Mesenchymal stem cell (in vitro differentiated cells and primary cell): ENCODE results near the gene CORO2B.

ENCODE experiments used
- DNase-seq: peaks from one replicate; pipeline ENCODE4 v3.0.0-alpha.2; 2013
- H2AFZ ChIP-seq: one replicate; pipeline ENCODE4 v1.6.1; 2013; ENCODE audit warnings: low read depth, mild to moderate bottlenecking, control low read depth, inconsistent platforms, low read length, moderate library complexity
- H2AK5ac ChIP-seq: 2 replicates; pipeline ENCODE4 v1.6.1; 2013; ENCODE audit warnings: low read length, moderate library complexity, mild to moderate bottlenecking, inconsistent platforms; ENCODE audit not compliant: severe bottlenecking
- H2BK120ac ChIP-seq: one replicate; pipeline ENCODE4 v1.6.1; 2013; ENCODE audit warnings: low read depth, mild to moderate bottlenecking, inconsistent platforms, low read length, moderate library complexity
- H2BK12ac ChIP-seq, 2 experiments: one replicate each; pipeline ENCODE4 v1.6.1; 2013; ENCODE audit warnings: inconsistent platforms in 2 of 2, low read length in 2 of 2, mild to moderate bottlenecking in 2 of 2, moderate library complexity in 2 of 2, control low read depth in 1 of 2
- H2BK15ac ChIP-seq: one replicate; pipeline ENCODE4 v1.6.1; 2013; ENCODE audit warnings: mild to moderate bottlenecking, low read depth, inconsistent platforms; ENCODE audit not compliant: poor library complexity, severe bottlenecking
- H2BK5ac ChIP-seq: 2 replicates; pipeline ENCODE4 v1.6.1; 2013; ENCODE audit warnings: low read depth, mild to moderate bottlenecking, low read length, control low read depth, inconsistent platforms; ENCODE audit not compliant: poor library complexity, severe bottlenecking
- H3K14ac ChIP-seq, 2 experiments: one replicate each; pipeline ENCODE4 v1.6.1; 2013; ENCODE audit warnings: inconsistent platforms in 2 of 2, low read length in 2 of 2, control low read depth in 1 of 2, mild to moderate bottlenecking in 1 of 2, moderate library complexity in 1 of 2
- H3K18ac ChIP-seq, 2 experiments: one replicate each; pipeline ENCODE4 v1.6.1; 2013; ENCODE audit warnings: inconsistent platforms in 2 of 2, low read length in 2 of 2, control low read depth in 1 of 2, low read depth in 1 of 2, mild to moderate bottlenecking in 1 of 2
- H3K23ac ChIP-seq, 2 experiments: one replicate each; pipeline ENCODE4 v1.6.1; 2013; ENCODE audit warnings: inconsistent platforms in 2 of 2, low read length in 2 of 2, mild to moderate bottlenecking in 2 of 2, moderate library complexity in 2 of 2, control low read depth in 1 of 2
- H3K27ac ChIP-seq: 2 replicates; pipeline ENCODE4 v1.5.1; 2013; ENCODE audit warnings: mild to moderate bottlenecking, moderate library complexity, low read length, control low read depth, inconsistent platforms; ENCODE audit not compliant: poor library complexity, severe bottlenecking
- H3K27me3 ChIP-seq, 2 experiments: 2 replicates each; pipeline versions ENCODE4 v1.6.1 to v1.7.0; 2013; ENCODE audit warnings: low read length in 2 of 2, mild to moderate bottlenecking in 2 of 2, moderate library complexity in 2 of 2, control low read depth in 1 of 2, inconsistent platforms in 1 of 2; ENCODE audit not compliant: control insufficient read depth in 1 of 2, insufficient read depth in 1 of 2
- H3K36me3 ChIP-seq, 2 experiments: 2 replicates each; pipeline versions ENCODE4 v1.6.1 to v1.7.0; 2013; ENCODE audit warnings: low read length in 2 of 2, control low read depth in 1 of 2, inconsistent platforms in 1 of 2, low read depth in 1 of 2, mild to moderate bottlenecking in 1 of 2; ENCODE audit not compliant: insufficient read depth in 2 of 2, control insufficient read depth in 1 of 2
- H3K4ac ChIP-seq, 2 experiments: one replicate each; pipeline ENCODE4 v1.6.1; 2013; ENCODE audit warnings: inconsistent platforms in 2 of 2, low read length in 2 of 2, mild to moderate bottlenecking in 2 of 2, moderate library complexity in 2 of 2, control low read depth in 1 of 2, low read depth in 1 of 2
- H3K4me1 ChIP-seq: 2 replicates; pipeline ENCODE4 v1.6.1; 2013; ENCODE audit warnings: low read depth, low read length, control low read depth; ENCODE audit not compliant: control insufficient read depth, insufficient read depth
- H3K4me2 ChIP-seq: 2 replicates; pipeline ENCODE4 v1.6.1; 2013; ENCODE audit warnings: low read length, mild to moderate bottlenecking, inconsistent platforms; ENCODE audit not compliant: poor library complexity, severe bottlenecking
- H3K4me3 ChIP-seq, 2 experiments: 2 replicates each; pipeline versions ENCODE4 v1.5.1 to v1.7.0; 2013; ENCODE audit warnings: low read length in 2 of 2, mild to moderate bottlenecking in 2 of 2, control low read depth in 1 of 2, low read depth in 1 of 2; ENCODE audit not compliant: insufficient read depth in 1 of 2
- H3K79me1 ChIP-seq: replicated peaks from 2 replicates; pipeline ENCODE4 v1.6.1; 2013; ENCODE audit warnings: mild to moderate bottlenecking, control low read depth, low read length, inconsistent platforms; ENCODE audit not compliant: poor library complexity, severe bottlenecking
- H3K9ac ChIP-seq: 2 replicates; pipeline ENCODE4 v1.7.0; 2013; ENCODE audit warnings: mild to moderate bottlenecking, low read length, moderate library complexity
- H3K9me3 ChIP-seq: 2 replicates; pipeline ENCODE4 v1.7.0; 2013; ENCODE audit warnings: mild to moderate bottlenecking, low read length; ENCODE audit not compliant: control insufficient read depth
- H4K8ac ChIP-seq: one replicate; pipeline ENCODE4 v1.6.1; 2013; ENCODE audit warnings: inconsistent platforms, mild to moderate bottlenecking, low read length, moderate library complexity
- H4K91ac ChIP-seq: one replicate; pipeline ENCODE4 v1.6.1; 2013; ENCODE audit warnings: mild to moderate bottlenecking, low read length, inconsistent platforms
- WGBS: methylation state at CpG from one replicate; pipeline ENCODE4 v1.1.7; 2013; ENCODE audit warnings: mixed read lengths; 5-methylcytosine and 5-hydroxymethylcytosine counted together

CORO2B gene

DNA sequence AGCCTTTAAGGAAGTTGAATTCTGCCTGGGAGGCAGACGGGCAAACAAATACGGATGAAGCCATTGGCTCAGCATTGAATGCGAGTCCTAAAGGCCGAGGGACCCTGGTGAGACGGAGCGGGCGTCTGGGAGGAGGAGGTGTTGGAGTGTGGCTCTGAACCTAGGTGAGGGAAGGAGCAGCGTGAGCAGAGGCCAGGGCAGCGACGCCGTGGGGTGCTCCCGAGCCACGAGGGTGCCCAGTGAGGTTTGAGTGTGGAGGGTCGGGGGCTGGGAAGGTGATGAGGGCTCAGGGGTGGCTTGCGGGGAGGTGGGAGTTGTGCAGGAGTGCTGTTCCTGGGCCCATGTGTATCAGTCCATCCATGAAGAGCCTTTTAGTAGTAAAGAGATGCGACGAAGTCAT lies 17.0 kb downstream of the CORO2B start:
- Histone ChIP-seq H4K8ac (peak overlapping the region; percentile 21), H2AK5ac (no peak overlapping the region), H3K4me1 (peaks cover 45% of the 10 kb centered on the region), H3K79me1 (peaks cover 35% of the 10 kb centered on the region), H3K36me3 (peaks cover 0 to 3% of the 10 kb centered on the region in 2 experiments), H2BK15ac (no peak overlapping the region), H3K14ac (no peak overlapping the region), H4K91ac (no peak overlapping the region), H3K4me2 (no peak overlapping the region), H2AFZ (no peak overlapping the region), H3K27me3 (no peaks in the 10 kb centered on the region), H3K9ac (no peak overlapping the region), H2BK12ac (no peak overlapping the region), H2BK120ac (no peak overlapping the region), H3K27ac (no peak overlapping the region), H3K23ac (no peak overlapping the region), H3K18ac (peak overlapping the region; percentile 40 to 42), H2BK5ac (no peak overlapping the region), H3K4me3 (no peak overlapping the region), H3K9me3 (no peaks in the 10 kb centered on the region), H3K4ac (no peak overlapping the region)
- WGBS: 94% methylated on average over 17 of the region's 17 CpGs
- DNase-seq: no peak

DNA sequence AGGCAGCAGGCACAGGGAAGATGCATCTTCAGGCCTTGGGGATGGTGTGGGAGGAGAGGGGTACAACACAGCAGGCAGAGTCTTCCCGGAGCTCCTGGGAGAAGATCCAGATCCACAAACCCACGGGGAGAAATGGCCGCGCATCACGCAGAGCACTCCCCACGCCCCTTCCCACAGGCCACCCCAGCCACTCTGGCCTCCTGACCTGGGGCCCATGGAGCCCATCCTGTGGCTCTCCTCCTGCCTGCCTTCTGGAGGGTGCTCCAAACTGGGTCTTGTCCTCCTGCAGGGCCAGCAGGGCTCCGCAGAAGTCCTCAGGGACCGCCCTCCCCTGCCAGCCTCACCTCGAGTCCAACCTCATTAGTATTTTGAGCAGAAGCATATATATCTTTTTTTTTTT lies 17.9 kb downstream of the CORO2B start:
- Histone ChIP-seq H3K36me3 (peaks cover 0 to 3% of the 10 kb centered on the region in 2 experiments), H3K4me3 (no peak overlapping the region), H3K27me3 (no peaks in the 10 kb centered on the region), H4K91ac (peak overlapping the region; percentile 28), H3K4ac (no peak overlapping the region), H2BK12ac (peak overlapping the region in 1 of 2 experiments; percentile 56), H4K8ac (peak overlapping the region; percentile 45), H3K9me3 (no peaks in the 10 kb centered on the region), H3K4me1 (peaks cover 44% of the 10 kb centered on the region), H2BK15ac (no peak overlapping the region), H3K27ac (no peak overlapping the region), H2BK5ac (no peak overlapping the region), H2AFZ (no peak overlapping the region), H2AK5ac (no peak overlapping the region), H3K9ac (no peak overlapping the region), H2BK120ac (no peak overlapping the region), H3K14ac (no peak overlapping the region), H3K18ac (peak overlapping the region in 1 of 2 experiments; percentile 61), H3K23ac (no peak overlapping the region), H3K4me2 (no peak overlapping the region), H3K79me1 (peaks cover 34% of the 10 kb centered on the region)
- DNase-seq: no peak
- WGBS: 98% methylated on average over 6 of the region's 9 CpGs

DNA sequence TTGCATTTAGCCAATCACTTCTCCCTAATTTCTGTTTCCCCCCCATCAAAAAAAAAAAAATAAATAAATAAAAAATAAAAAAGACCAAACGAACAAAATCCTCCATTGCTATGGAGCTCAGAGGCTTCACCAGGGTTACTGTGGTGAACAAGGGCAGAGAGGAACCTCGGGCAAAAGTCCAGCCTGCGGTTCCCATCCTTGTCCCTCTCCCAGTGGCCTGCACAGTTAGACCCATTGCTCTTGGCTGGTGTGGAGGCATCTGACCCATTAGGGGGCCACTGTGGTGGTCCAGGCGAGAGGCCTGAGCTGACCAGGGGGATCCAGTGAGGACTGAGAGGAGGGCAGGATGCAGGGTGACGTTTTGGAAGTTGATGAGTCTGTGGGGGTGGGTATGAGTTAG lies 18.8 kb downstream of the CORO2B start:
- Histone ChIP-seq H3K4me3 (peak overlapping the region in 1 of 2 experiments; percentile 53), H3K9ac (peak overlapping the region; percentile 82), H3K79me1 (peaks cover 34% of the 10 kb centered on the region), H2AK5ac (no peak overlapping the region), H4K91ac (no peak overlapping the region), H2BK15ac (no peak overlapping the region), H3K9me3 (no peaks in the 10 kb centered on the region), H4K8ac (no peak overlapping the region), H2BK12ac (no peak overlapping the region), H3K4me1 (peaks cover 39% of the 10 kb centered on the region), H3K4ac (no peak overlapping the region), H3K4me2 (no peak overlapping the region), H3K14ac (peak overlapping the region in 1 of 2 experiments; percentile 3), H2BK5ac (no peak overlapping the region), H3K27ac (no peak overlapping the region), H3K27me3 (no peaks in the 10 kb centered on the region), H3K23ac (no peak overlapping the region), H3K18ac (no peak overlapping the region), H3K36me3 (peaks cover 0 to 3% of the 10 kb centered on the region in 2 experiments), H2BK120ac (no peak overlapping the region), H2AFZ (no peak overlapping the region)
- WGBS: 94% methylated on average over 4 of the region's 5 CpGs
- DNase-seq: no peak

DNA sequence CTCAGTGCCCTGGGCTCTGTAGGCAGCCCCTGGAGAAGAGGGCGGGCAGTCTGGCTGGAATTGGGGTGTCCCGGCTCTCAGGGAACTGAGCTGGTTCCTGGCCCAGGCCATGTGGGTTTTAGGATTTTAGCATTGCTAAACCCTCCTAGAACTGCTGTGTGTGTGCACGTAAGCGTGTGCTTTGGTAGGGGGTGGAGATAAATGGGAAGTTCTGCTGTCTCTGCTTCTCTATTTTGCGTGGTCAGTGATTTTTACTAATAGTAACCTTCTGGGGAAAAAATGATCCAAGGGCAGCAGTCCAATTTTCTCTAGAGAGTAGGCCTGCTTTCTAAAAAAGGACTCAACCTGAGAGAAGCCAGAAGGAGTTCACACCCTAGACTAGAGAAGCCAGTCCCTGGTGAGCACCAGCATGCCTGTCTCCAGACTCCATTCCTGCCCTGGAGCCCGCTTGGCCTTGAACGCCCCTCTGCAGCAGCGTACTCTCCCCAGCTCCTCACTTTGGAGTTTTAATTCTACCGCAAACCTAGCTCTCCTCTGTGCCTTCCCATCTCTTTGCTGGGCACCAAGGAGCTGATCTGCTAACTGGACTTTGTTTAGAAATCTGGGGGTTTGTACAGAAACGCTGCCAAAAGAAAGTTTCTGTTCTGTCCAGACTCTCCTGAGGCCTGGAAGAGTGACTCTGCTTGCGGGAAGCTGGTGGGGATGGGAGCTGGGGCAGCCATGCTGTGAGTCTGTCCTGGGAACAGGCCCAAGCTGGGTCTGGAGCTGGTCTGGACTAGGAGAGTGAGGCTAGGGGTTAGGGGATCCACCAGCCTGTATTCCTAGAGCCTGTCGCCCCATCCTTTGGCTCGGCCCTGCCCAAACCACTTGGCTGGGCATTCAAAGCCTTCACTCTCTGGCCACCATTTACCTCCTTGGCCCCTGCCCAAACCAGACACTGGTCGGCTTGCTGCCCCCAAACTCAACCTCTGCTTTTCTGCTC lies 19.7 kb downstream of the CORO2B start:
- peak overlapping the region; percentile 28 to 73 for H2BK12ac ChIP-seq
- H3K9me3 ChIP-seq: no peaks in the 10 kb centered on the region
- no peak overlapping the region for H3K27ac ChIP-seq
- 96% methylated on average over 13 of the region's 14 CpGs for WGBS
- peak overlapping the region; percentile 82 for H3K9ac ChIP-seq
- H3K18ac ChIP-seq: peak overlapping the region in 1 of 2 experiments; percentile 51
- no peaks in the 10 kb centered on the region for H3K27me3 ChIP-seq
- peak overlapping the region; percentile 82 for H4K91ac ChIP-seq
- peaks cover 0 to 3% of the 10 kb centered on the region in 2 experiments for H3K36me3 ChIP-seq
- peak overlapping the region in 1 of 2 experiments; percentile 53 for H3K4me3 ChIP-seq
- no peak overlapping the region for H2BK120ac ChIP-seq
- H3K23ac ChIP-seq: no peak overlapping the region
- H2AK5ac ChIP-seq: peak overlapping the region; percentile 18
- peaks cover 38% of the 10 kb centered on the region for H3K4me1 ChIP-seq
- DNase-seq: no peak
- H3K79me1 ChIP-seq: peaks cover 35% of the 10 kb centered on the region
- H3K4ac ChIP-seq: no peak overlapping the region
- H2BK5ac ChIP-seq: no peak overlapping the region
- no peak overlapping the region for H3K4me2 ChIP-seq
- H3K14ac ChIP-seq: no peak overlapping the region
- H2BK15ac ChIP-seq: peak overlapping the region; percentile 78
- H2AFZ ChIP-seq: no peak overlapping the region
- H4K8ac ChIP-seq: peak overlapping the region; percentile 13
